GM21825 (cell line): ENCODE results near the gene MAP1S.

Source experiments
- ATAC-seq: cut with Tn5 transposase; IDR thresholded peaks from one replicate; pipeline ENCODE4 v1.9.1; 2021; ENCODE audit warnings: mild to moderate bottlenecking, moderate library complexity; ENCODE audit not compliant: unreplicated experiment

MAP1S gene

DNA sequence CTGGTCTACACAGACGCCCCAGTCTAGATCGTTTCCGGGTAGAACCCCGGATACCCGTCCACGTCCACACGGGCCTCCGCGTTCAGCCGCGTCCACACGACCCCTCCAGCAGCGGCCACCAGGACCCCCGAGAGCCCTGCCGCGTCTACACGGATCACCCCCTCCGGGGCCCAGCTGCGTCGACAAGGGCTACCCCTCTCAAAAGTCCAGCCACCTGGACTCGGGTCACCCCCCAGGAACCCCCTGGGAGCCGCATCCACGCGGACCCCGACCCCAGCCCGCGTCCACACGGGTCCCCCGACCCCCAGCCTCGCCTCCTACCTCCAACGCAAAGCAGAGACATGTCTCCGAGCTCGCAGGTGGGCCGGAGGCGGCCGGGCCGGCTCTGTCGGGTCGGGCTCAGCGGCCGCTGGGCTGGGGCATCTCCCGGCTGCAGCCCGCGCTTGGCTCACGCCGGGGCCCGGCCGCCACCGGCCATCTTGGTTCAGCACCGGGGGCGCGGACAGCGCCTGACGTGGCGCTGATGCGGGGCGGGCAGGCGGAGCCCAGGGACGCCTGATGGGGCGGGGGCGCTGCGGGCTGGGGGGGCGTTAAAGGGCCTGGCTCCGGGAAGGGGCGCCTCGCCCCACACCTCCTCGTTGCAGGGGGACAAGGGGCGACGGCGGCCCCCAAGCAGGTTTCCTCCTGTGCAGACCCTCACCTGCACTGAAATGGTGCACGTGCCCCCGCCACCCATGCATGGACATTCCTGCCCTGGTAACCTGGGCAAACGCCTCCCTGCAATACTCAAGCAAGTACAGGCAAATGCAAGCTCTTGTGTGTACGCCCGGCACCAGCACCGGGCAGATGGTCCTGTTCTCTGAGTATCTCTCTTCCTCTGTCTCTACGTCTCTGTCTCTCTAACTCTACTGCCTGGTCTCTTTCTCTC is 31.2 kb upstream of the MAP1S start, which contains the start of gene UNC13A:
UNC13A (minus strand) TSS at position 498 of the 928 bp plus-strand sequence; CDS start at position 343, 155 bp downstream.
- ATAC-seq, result no peak

DNA sequence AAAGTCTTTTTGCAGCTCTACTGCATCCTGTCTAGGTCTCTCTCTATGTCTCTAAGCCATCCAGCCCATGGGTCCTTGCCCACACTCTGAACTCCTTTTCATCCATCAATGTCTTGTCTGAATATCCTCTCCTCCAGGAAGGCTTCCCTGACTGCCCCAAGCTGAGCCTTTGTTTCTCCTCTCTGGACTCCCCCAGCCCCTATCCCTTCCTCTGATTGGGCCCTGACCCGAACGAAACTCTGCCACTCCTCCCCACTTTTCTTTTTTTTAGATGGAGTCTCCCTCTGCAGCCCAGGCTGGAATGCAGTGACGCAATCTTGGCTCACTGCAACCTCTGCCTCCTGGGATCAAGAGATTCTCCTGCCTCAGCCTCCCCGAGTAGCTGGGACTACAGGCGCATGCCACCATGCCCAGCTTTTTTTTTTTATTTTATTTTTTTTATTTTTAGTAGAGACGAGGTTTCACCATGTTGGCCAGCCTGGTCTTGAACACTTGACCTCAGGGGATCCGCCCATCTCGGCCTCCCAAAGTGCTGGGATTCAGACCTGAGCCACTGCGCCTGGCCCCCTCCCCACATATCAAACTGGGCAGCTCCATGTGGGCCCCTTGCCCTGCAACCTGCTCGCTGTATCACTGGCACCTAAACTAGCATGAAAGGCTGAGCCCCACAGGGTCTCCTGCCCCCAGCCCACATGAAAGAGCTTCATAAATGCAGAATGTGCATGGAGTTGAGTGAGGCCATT is 30.3 kb upstream of the MAP1S start:
- ATAC-seq, result no peak

DNA sequence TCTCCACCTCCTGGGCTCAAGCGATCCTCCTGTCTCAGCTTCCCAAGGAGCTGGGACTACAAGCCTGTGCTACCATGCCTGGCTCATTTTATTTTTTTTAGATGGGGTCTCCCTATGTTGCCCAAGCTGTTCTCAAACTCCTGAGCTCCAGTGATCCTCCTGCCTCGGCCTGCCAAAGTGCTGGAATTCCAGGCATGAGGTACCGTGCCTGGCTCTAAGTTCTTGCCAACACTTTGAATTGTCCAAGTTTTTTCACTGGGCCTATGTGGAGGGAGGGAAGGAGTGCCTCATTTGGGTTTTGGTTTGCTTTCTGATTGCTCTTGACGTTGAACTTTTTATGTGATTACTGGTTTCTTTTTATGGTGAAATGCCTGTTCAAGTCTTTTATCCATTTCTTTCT is 26.7 kb upstream of the MAP1S start:
- ATAC-seq, result no peak

- ATAC-seq, result no peak
Measured at GRCh38 chr19:17695198-17695597, 24.1 kb upstream of the MAP1S start.

- no peak for ATAC-seq
Measured at GRCh38 chr19:17703824-17704463, 15.3 kb upstream of the MAP1S start.

DNA sequence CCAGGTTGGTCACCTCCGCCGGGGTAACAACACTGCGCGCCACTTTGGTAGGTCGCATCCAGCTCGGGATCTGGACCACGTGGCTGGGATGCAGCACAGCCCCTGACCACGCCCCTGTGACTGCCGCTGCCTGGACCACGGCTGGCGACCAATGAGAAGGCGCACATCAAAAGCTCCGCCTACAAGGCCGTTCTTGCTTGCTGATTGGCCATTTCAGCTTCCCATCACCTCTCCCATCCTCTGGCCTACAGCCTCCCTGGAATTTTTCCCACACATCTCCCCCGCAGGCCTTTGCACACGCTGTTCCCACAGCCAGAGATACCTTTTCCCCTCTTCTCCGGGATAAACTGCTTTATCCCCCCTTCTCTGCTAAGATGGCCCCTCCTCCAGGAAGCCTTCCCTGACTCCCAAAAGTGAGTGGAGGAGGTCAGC is 12.5 kb upstream of the MAP1S start:
- no peak for ATAC-seq

- no peak for ATAC-seq
Measured at GRCh38 chr19:17711851-17712250, 7.4 kb upstream of the MAP1S start.

GRCh38 chr19:17716309-17716929 is 2.9 kb upstream of the MAP1S start:
- ATAC-seq, result no peak

DNA sequence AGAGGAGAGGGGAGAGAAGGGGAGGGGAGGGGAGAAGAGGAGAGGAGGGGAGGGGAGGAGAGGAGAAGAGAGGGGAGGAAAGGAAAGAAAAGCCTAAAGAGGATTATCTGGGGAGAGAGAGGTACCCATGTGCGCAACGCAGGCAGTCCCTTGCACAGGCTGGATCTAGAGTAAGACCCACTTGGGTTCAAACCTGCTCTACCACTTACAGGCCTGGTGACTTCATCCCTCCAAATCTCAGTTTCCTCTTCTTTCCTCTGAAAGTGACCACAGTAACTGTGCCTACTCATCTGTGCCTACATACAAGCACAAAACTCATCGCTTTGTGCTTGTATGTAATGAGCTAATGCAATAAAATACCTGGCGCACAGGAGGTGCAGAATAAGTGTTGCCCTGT is 732 bp upstream of the MAP1S start:
- ATAC-seq, result no peak

- no peak for ATAC-seq
Measured at GRCh38 chr19:17719730-17720400, 585 bp downstream of the MAP1S start.

DNA sequence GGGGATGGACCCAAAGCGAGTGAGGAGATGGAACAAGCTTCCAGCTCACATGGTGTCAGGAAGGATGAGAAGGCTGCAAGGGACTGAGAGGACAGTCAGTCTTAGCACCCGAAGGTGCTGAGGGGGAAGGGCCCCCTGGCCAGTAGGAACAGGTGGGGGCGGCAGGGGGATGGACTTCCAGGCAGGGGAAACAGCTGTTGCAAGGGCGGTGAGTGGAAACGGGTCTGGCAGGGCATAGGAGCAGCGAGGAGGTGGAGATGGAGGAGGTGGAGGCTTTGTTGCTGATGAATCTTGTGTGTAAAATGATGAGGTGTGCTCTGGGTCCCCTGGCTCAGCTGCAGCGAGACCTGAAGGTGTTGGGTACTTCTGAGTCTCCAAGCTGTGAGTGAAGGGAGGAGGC is 1.2 kb downstream of the MAP1S start:
- ATAC-seq, result no peak

GRCh38 chr19:17721111-17721628 is 1.9 kb downstream of the MAP1S start:
- no peak for ATAC-seq

DNA sequence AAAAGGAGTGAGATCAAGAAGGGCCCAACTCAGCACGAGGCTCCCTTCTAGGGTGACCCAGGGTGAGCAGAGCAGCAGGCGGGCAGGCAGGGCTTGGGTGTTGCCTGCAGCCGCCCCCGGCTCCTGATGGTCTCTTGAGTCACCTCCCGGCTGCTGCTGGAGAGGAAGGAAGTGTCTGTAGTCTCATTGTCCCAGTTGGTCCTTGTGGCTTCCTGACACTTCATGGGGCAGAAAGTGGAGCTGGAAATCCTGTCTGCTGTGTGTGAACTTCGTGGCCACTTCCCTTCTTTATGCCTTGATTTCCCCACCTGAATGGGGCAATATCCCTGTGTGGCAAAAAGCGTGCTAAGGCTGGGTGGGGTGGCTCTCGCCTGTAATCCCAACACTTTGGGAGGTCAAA is 2.5 kb downstream of the MAP1S start:
- ATAC-seq, result no peak

- ATAC-seq, result no peak
Measured at GRCh38 chr19:17722655-17723240, 3.5 kb downstream of the MAP1S start.

DNA sequence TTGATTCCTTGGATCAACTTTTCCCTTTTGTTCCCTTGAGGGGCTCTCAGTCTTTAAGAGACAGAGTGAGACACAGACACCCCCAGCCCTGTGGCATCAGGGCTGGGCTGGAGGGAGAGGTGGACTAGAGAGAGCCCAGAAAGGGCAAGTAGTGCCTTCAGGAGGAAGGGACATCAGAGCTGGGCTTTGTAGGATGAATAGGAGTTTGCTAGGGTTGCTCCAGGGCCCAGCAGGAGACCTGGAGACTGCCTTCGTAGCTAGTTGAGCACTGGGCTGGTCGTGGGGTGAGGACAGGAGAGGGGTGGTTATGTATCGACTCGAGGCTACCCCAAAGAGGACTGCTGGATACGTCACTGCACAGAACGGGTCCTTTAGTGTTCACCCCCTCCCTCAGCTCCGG is 5.4 kb downstream of the MAP1S start:
- no peak for ATAC-seq

- no peak for ATAC-seq
Measured at GRCh38 chr19:17725422-17726078, 6.3 kb downstream of the MAP1S start.

- ATAC-seq, result no peak
Measured at GRCh38 chr19:17726136-17726741, 7.0 kb downstream of the MAP1S start.

DNA sequence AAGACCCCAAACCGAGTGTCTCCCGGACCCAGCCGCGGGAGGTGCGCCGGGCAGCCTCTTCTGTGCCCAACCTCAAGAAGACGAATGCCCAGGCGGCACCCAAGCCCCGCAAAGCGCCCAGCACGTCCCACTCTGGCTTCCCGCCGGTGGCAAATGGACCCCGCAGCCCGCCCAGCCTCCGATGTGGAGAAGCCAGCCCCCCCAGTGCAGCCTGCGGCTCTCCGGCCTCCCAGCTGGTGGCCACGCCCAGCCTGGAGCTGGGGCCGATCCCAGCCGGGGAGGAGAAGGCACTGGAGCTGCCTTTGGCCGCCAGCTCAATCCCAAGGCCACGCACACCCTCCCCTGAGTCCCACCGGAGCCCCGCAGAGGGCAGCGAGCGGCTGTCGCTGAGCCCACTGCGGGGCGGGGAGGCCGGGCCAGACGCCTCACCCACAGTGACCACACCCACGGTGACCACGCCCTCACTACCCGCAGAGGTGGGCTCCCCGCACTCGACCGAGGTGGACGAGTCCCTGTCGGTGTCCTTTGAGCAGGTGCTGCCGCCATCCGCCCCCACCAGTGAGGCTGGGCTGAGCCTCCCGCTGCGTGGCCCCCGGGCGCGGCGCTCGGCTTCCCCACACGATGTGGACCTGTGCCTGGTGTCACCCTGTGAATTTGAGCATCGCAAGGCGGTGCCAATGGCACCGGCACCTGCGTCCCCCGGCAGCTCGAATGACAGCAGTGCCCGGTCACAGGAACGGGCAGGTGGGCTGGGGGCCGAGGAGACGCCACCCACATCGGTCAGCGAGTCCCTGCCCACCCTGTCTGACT is 7.9 kb downstream of the MAP1S start:
- ATAC-seq, result no peak
